ENCODE data around the gene FZD2.

DNA sequence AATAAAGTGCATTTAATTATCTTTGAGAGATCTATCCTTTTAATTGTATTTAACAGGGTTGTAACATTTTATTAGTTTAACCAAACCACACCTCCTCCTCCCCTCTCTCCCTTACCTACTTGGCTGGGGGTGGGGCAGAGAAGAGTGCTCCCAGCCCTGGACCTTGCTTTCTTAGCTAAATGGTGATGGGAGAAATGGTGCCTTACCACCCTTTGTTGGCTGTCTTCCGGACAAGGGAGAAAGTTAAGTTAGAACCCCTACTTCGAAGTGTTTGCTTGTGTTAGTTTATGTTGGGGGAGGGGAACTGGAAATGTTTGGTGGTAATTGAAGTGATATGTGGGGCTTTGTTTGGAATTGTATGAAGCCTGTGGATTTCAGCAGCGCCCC, 3.9 kb downstream of the FZD2 start:
- TF ChIP-seq BHLHE40 (IDR thresholded peaks at IDR 0.05; ENCODE audit: low read depth, low read length) (no peak), FOS (IDR thresholded peaks at IDR 0.05; ENCODE audit: low read depth, low read length) (no peak), RAD21 (IDR thresholded peaks at IDR 0.05; ENCODE audit: low read length) (no peak), SMC3 (IDR thresholded peaks at IDR 0.05; ENCODE audit: low read depth, low read length) (no peak), RFX5 (IDR thresholded peaks at IDR 0.05; ENCODE audit: low read depth, low read length) (no peak), NFE2L2 (IDR thresholded peaks at IDR 0.05; ENCODE audit: low read depth, low read length) (no peak)
- TF ChIP-seq, protein P1, sequence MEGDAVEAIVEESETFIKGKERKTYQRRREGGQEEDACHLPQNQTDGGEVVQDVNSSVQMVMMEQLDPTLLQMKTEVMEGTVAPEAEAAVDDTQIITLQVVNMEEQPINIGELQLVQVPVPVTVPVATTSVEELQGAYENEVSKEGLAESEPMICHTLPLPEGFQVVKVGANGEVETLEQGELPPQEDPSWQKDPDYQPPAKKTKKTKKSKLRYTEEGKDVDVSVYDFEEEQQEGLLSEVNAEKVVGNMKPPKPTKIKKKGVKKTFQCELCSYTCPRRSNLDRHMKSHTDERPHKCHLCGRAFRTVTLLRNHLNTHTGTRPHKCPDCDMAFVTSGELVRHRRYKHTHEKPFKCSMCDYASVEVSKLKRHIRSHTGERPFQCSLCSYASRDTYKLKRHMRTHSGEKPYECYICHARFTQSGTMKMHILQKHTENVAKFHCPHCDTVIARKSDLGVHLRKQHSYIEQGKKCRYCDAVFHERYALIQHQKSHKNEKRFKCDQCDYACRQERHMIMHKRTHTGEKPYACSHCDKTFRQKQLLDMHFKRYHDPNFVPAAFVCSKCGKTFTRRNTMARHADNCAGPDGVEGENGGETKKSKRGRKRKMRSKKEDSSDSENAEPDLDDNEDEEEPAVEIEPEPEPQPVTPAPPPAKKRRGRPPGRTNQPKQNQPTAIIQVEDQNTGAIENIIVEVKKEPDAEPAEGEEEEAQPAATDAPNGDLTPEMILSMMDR (conservative IDR thresholded peaks at IDR 0.05; ENCODE audit: low read depth, low read length) = no peak
